GM12865 (cell line): Measurements from ENCODE around the gene SPECC1L.

Experiments
- DNase-seq: peaks from one replicate; pipeline ENCODE4 v3.0.0; 2010; ENCODE audit warnings: low read depth
- H3K4me3 ChIP-seq: 2 replicates; pipeline ENCODE4 v1.5.1; 2011; ENCODE audit warnings: mild to moderate bottlenecking, low read depth, low read length, control low read depth
- CTCF ChIP-seq: IDR thresholded peaks from 2 replicates; pipeline ENCODE4 v1.5.1; 2011; ENCODE audit warnings: low read length, control low read depth, low read depth, inconsistent platforms; ENCODE audit not compliant: insufficient read depth; ENCODE audit errors: missing control alignments

The SPECC1L gene

GRCh38 chr22:24423519-24424000 is 152.9 kb downstream of the SPECC1L start:
- H3K4me3 ChIP-seq: peak overlapping the region; percentile 66
- peak; percentile 70 for DNase-seq

GRCh38 chr22:24424001-24424900 is 153.6 kb downstream of the SPECC1L start:
- peak; percentile 51 for DNase-seq
- TF ChIP-seq CTCF: no peak
- H3K4me3 ChIP-seq: peak overlapping the region; percentile 66

More at GRCh38 chr22:24423519-24424000, 152.9 kb downstream of the SPECC1L start:
- peak; percentile 80 for TF ChIP-seq CTCF

- H3K4me3 ChIP-seq: peak overlapping the region; percentile 66
- no peak for TF ChIP-seq CTCF
- no peak for DNase-seq
Observed at GRCh38 chr22:24424901-24425775, 154.5 kb downstream of the SPECC1L start.

GRCh38 chr22:24426436-24426835 is 155.8 kb downstream of the SPECC1L start:
- no peak for DNase-seq
- no peak overlapping the region for H3K4me3 ChIP-seq
- TF ChIP-seq CTCF: no peak

- TF ChIP-seq CTCF: no peak
- peak overlapping the region; percentile 83 for H3K4me3 ChIP-seq
- DNase-seq: no peak
Observed at GRCh38 chr22:24426851-24427499, 156.3 kb downstream of the SPECC1L start.

GRCh38 chr22:24427500-24428164 is 157.0 kb downstream of the SPECC1L start, which contains the start of gene ADORA2A:
Gene ADORA2A (plus strand): TSS chr22:24427599. CDS start chr22:24433405, 5,806 bp downstream.
- no peak for TF ChIP-seq CTCF
- peak; percentile 88 for DNase-seq
- H3K4me3 ChIP-seq: peak within 1 kb of the TSS; percentile 83
